Tibial nerve (tissue), 4 donors: ENCODE measurements around the gene CPN1.

Source experiments
- CTCF ChIP-seq, 5 experiments: fragments of 200-600 bp in 3 of 5; fragments of 450-650 bp in 2 of 5; sonication (generic) in 3 of 5; IDR thresholded peaks; one replicate each; pipeline ENCODE4 v1.5.1; 2016 to 2019; ENCODE audit warnings: antibody characterized with exemption in 5 of 5, mild to moderate bottlenecking in 3 of 5, moderate library complexity in 2 of 5
- EP300 ChIP-seq, 2 donors: sonication (generic); formaldehyde crosslinking; IDR thresholded peaks; one replicate each; pipeline ENCODE4 v1.6.1; 2017; ENCODE audit warnings: antibody characterized with exemption in 2 of 2, mild to moderate bottlenecking in 1 of 2
- POLR2A ChIP-seq, 2 donors: fragments of 450-650 bp; IDR thresholded peaks; one replicate each; pipeline ENCODE4 v1.6.1; 2017; ENCODE audit warnings: antibody characterized with exemption in 2 of 2, mild to moderate bottlenecking in 2 of 2, moderate library complexity in 2 of 2

GRCh38 chr10:99995269-99995668 is 86.4 kb downstream of the CPN1 start:
- TF ChIP-seq POLR2A (IDR thresholded peaks at IDR 0.05): no peak
- no peak for TF ChIP-seq EP300 (IDR thresholded peaks at IDR 0.05)
- no peak for TF ChIP-seq CTCF (IDR thresholded peaks at IDR 0.05)
